ENCODE measurements around the gene TOX3.

DNA sequence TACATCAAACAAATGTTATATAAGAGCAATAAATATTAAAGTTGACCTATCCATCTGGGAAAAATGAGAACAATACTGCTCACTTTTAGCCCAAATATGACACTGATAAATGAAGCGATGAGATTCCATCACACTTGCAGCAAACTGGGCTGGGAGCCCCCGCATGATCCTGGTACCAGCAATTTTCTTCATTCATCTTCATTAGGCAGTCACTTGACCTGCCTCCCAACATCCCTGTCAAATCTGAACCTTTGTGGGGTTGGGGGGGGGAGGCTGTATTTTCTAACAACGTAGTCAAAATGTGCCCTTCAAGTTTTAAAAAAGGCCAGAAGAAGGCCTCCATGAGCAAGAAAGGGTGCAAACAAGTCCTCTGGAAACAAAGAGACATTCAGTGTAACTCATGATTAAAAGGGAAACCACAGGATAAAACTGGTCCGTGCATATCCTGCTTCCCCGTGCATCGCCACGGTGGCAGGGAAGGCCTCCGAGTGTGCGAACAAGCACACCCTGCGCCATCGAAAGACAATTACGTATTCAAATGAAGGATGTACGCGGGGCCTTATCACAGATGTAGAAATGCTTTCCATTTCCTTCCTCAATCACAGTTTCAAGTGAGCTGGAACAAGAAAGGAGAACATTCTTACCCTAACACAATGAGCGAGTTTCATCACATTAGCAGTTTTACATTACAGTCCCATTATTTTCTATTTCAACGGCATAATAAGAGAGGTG is 48.4 kb downstream of the TOX3 start:
- TF ChIP-seq SP1 (IDR thresholded peaks at IDR 0.05) (no peak), HDGF (IDR thresholded peaks at IDR 0.05; ENCODE audit: borderline replicate concordance) (no peak), FOXM1 (IDR thresholded peaks at IDR 0.05; ENCODE audit: borderline replicate concordance) (no peak), ARNT (IDR thresholded peaks at IDR 0.05) (no peak), BHLHE40 (IDR thresholded peaks at IDR 0.05; ENCODE audit: borderline replicate concordance) (no peak), LEF1 (IDR thresholded peaks at IDR 0.05; ENCODE audit: borderline replicate concordance) (no peak), SUZ12 (IDR thresholded peaks at IDR 0.05) (no peak), CTBP1 (IDR thresholded peaks at IDR 0.05; ENCODE audit: borderline replicate concordance) (no peak), ELF4 (IDR thresholded peaks at IDR 0.05) (no peak), TARDBP (IDR thresholded peaks at IDR 0.05) (no peak)
- TF ChIP-seq, protein P1, sequence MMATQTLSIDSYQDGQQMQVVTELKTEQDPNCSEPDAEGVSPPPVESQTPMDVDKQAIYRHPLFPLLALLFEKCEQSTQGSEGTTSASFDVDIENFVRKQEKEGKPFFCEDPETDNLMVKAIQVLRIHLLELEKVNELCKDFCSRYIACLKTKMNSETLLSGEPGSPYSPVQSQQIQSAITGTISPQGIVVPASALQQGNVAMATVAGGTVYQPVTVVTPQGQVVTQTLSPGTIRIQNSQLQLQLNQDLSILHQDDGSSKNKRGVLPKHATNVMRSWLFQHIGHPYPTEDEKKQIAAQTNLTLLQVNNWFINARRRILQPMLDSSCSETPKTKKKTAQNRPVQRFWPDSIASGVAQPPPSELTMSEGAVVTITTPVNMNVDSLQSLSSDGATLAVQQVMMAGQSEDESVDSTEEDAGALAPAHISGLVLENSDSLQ (IDR thresholded peaks at IDR 0.05) = no peak

Measured in HEK293T (cell line).